ENCODE results near the gene MAGI1. TPM values are rescaled to one million over a fixed set of nuclear protein-coding genes. Genes with fewer than 3 reads are reported as not detected.
A peak's percentile ranks its signal among the peaks of the same experiment; 100 is the strongest.

MAGI1 gene
- total RNA-seq, 1 donor from 2014 or later = 18.7 TPM

DNA sequence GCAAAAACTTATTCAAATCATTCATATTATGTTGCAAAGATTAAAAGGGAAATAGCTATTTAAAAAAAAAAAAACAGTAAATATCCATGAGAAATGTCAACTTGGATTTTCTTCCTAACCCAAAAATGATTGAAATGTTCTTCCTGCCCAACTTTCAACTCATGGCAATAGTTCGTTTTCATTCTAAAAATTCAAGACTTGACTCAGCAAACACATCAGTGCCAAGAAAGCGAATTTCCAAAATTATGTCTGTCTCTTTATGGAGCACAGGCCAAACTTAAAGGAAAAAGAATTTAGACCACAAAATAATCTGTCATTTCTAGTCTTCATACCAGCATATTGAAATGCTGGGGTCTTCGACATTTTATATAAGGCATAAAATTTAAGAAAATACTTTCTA lies 63.7 kb downstream of the MAGI1 start:
- H3K4me1 Mint-ChIP-seq (ENCODE audit: low read depth) = peaks cover 40% of the 10 kb centered on the region
- H3K36me3 Mint-ChIP-seq (ENCODE audit: low read depth) = peaks cover 3% of the 10 kb centered on the region
- TF ChIP-seq, protein P1, sequence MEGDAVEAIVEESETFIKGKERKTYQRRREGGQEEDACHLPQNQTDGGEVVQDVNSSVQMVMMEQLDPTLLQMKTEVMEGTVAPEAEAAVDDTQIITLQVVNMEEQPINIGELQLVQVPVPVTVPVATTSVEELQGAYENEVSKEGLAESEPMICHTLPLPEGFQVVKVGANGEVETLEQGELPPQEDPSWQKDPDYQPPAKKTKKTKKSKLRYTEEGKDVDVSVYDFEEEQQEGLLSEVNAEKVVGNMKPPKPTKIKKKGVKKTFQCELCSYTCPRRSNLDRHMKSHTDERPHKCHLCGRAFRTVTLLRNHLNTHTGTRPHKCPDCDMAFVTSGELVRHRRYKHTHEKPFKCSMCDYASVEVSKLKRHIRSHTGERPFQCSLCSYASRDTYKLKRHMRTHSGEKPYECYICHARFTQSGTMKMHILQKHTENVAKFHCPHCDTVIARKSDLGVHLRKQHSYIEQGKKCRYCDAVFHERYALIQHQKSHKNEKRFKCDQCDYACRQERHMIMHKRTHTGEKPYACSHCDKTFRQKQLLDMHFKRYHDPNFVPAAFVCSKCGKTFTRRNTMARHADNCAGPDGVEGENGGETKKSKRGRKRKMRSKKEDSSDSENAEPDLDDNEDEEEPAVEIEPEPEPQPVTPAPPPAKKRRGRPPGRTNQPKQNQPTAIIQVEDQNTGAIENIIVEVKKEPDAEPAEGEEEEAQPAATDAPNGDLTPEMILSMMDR (IDR thresholded peaks at IDR 0.05) = no peak
- no peak overlapping the region for H3K4me3 Mint-ChIP-seq (ENCODE audit: unreplicated experiment)
- no peak for DNase-seq (ENCODE audit: low spot score)
- peak overlapping the region; percentile 72 for H3K27ac Mint-ChIP-seq (ENCODE audit: unreplicated experiment)
- H3K27me3 Mint-ChIP-seq (ENCODE audit: low read depth) = no peaks in the 10 kb centered on the region
- H3K9me3 Mint-ChIP-seq (ENCODE audit: low read depth) = no peaks in the 10 kb centered on the region

DNA sequence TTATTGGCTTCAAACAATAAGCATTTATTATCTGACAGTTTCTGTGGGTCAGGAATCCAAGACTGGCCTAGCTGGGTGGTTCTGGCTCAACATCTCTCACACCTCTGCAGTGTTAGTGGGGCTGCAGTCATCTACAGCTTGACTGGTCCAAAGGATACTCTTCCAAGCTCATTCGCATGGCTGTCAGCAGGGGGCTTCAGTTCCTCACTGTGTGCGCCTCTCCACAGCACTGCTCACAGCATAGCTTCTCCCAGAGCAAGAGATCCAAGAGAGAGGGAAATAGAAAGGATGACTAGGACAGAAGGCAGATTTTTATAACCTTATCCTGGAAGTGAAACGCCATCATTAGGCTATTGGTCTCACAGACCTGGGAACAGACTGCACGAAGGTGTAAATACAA lies 64.2 kb downstream of the MAGI1 start:
- DNase-seq (ENCODE audit: low spot score) = no peak
- TF ChIP-seq, protein P1 (IDR thresholded peaks at IDR 0.05) = no peak
- Mint-ChIP-seq H3K27me3 (ENCODE audit: low read depth) (no peaks in the 10 kb centered on the region), H3K36me3 (ENCODE audit: low read depth) (peaks cover 3% of the 10 kb centered on the region), H3K4me1 (ENCODE audit: low read depth) (peaks cover 35% of the 10 kb centered on the region), H3K9me3 (ENCODE audit: low read depth) (no peaks in the 10 kb centered on the region), H3K4me3 (ENCODE audit: unreplicated experiment) (peak overlapping the region; percentile 27), H3K27ac (ENCODE audit: unreplicated experiment) (peak overlapping the region; percentile 72)

DNA sequence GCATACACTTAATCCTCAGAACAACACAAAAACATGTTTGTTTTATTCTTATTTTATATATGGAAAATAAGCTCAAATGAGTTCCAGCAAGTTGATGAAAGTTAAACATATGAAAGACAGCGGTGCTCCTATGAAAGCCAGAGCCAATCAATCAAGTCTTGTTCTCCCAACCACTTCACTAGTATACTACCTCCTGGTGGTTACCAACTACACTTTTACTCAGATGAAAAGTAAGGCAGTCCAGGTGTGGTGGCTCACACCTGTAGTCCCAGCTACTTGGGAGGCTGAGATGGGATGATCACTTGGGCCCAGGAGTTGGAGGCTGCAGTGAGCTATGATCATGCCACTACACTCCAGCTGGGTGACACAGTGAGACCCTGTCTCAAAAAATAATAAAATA lies 66.0 kb downstream of the MAGI1 start:
- no peaks in the 10 kb centered on the region for H3K27me3 Mint-ChIP-seq (ENCODE audit: low read depth)
- no peaks in the 10 kb centered on the region for H3K9me3 Mint-ChIP-seq (ENCODE audit: low read depth)
- no peak overlapping the region for H3K27ac Mint-ChIP-seq (ENCODE audit: unreplicated experiment)
- peaks cover 3% of the 10 kb centered on the region for H3K36me3 Mint-ChIP-seq (ENCODE audit: low read depth)
- TF ChIP-seq, protein P1 (IDR thresholded peaks at IDR 0.05) = no peak
- H3K4me1 Mint-ChIP-seq (ENCODE audit: low read depth) = peaks cover 22% of the 10 kb centered on the region
- no peak for DNase-seq (ENCODE audit: low spot score)
- H3K4me3 Mint-ChIP-seq (ENCODE audit: unreplicated experiment) = no peak overlapping the region

DNA sequence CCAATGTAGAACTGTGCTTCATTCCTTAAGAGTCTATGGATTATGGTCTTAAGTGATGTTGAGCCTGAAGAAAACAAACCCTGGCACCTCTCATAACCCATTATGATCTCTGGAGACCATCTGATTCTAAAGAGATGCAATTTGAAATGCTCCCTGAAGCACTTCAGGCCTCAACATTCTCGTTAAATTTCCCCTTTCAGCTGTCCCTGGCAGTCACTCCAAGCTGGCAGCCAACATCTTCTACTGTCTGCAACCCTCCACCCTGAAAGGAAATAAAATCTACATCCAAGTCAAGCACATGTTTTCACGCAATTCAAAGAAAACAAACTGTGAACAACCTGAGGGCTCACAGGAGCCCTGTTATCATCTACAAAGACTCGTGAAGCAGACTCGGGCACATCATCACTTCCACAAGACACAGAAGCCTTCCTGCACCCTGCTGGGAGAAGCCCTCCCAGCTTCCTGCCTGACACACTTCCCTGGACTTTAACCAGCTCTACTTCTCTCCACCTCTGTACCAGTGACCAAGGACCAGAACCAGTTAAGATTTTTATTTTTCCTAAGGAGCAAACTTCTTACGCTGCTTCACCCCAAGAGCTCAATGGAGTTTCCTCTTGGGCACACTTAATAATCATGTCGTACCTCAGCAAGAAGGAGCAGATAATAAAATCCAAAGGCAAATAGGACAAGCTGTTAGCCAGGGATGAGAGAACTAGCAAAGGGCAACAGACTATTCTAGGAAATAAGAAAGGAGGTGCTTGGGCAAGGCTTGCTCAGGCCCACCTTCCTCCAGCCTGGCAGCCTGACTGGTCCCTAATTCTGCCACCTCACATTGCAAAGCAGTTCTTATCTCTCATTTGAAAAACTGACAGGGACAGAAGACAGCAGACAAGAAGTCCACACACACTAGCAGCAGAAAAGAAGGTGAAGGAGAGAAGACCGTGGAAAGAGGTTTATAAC lies 67.1 kb downstream of the MAGI1 start:
- no peaks in the 10 kb centered on the region for H3K27me3 Mint-ChIP-seq (ENCODE audit: low read depth)
- H3K4me1 Mint-ChIP-seq (ENCODE audit: low read depth) = peaks cover 23% of the 10 kb centered on the region
- no peak overlapping the region for H3K27ac Mint-ChIP-seq (ENCODE audit: unreplicated experiment)
- H3K36me3 Mint-ChIP-seq (ENCODE audit: low read depth) = peaks cover 3% of the 10 kb centered on the region
- no peak for DNase-seq (ENCODE audit: low spot score)
- H3K9me3 Mint-ChIP-seq (ENCODE audit: low read depth) = no peaks in the 10 kb centered on the region
- TF ChIP-seq, protein P1 (IDR thresholded peaks at IDR 0.05) = no peak
- no peak overlapping the region for H3K4me3 Mint-ChIP-seq (ENCODE audit: unreplicated experiment)

DNA sequence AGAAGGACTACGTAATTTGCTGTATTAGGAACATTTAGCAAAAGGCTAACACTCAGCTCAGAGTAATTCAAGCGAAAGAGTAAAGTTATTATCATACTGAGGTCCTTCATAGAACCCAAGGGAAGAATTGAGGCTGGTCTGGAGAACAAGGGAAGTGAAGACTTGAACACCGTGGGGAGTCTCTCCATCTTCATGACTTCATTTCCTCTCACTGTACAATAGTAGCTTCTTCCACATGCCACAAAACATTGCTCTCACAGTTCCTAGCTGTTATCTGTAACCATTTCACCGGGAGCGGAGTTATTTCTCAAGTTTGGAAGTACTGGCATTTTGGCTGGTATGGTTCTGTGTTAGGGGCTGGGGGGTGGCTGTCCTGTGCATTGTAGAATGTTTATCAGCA lies 69.7 kb downstream of the MAGI1 start:
- DNase-seq (ENCODE audit: low spot score) = no peak
- no peak overlapping the region for H3K4me3 Mint-ChIP-seq (ENCODE audit: unreplicated experiment)
- no peaks in the 10 kb centered on the region for H3K27me3 Mint-ChIP-seq (ENCODE audit: low read depth)
- no peaks in the 10 kb centered on the region for H3K36me3 Mint-ChIP-seq (ENCODE audit: low read depth)
- peaks cover 18% of the 10 kb centered on the region for H3K4me1 Mint-ChIP-seq (ENCODE audit: low read depth)
- TF ChIP-seq, protein P1 (IDR thresholded peaks at IDR 0.05) = no peak
- no peak overlapping the region for H3K27ac Mint-ChIP-seq (ENCODE audit: unreplicated experiment)
- no peaks in the 10 kb centered on the region for H3K9me3 Mint-ChIP-seq (ENCODE audit: low read depth)
